Stimulated activated naive CD8-positive, alpha-beta T cell treated with anti-CD3 and anti-CD28 coated beads, Interleukin-15, amount 100 ng/mL, for 72 hours (primary cell): ENCODE measurements around the gene HOXC6.

Experiments used
- ATAC-seq: fragments of 150-1000 bp; cut with Tn5 transposase; 2 replicates; pipeline ENCODE4 v1.10.0; 2021; ENCODE audit warnings: mild to moderate bottlenecking, moderate library complexity
- DNase-seq, 2 donors: peaks; one replicate each; pipeline ENCODE4 v3.0.0; 2021 to 2022
- H3K27ac Mint-ChIP-seq, 2 donors: one replicate each; pipeline ENCODE4 v1.8.0; 2022; ENCODE audit warnings: mild to moderate bottlenecking in 2 of 2, mixed read lengths in 2 of 2, moderate library complexity in 2 of 2
- H3K27me3 Mint-ChIP-seq: one replicate; pipeline ENCODE4 v1.8.0; 2022; ENCODE audit warnings: mixed read lengths
- H3K4me1 Mint-ChIP-seq: one replicate; pipeline ENCODE4 v1.8.0; 2022; ENCODE audit warnings: mild to moderate bottlenecking, mixed read lengths
- H3K4me3 Mint-ChIP-seq, 2 donors: one replicate each; pipeline ENCODE4 v1.8.0; 2022; ENCODE audit warnings: mild to moderate bottlenecking in 2 of 2, mixed read lengths in 2 of 2, moderate library complexity in 1 of 2
- H3K9me3 Mint-ChIP-seq, 2 donors: one replicate each; pipeline ENCODE4 v1.8.0; 2022; ENCODE audit warnings: mixed read lengths in 2 of 2

HOXC6 gene

DNA sequence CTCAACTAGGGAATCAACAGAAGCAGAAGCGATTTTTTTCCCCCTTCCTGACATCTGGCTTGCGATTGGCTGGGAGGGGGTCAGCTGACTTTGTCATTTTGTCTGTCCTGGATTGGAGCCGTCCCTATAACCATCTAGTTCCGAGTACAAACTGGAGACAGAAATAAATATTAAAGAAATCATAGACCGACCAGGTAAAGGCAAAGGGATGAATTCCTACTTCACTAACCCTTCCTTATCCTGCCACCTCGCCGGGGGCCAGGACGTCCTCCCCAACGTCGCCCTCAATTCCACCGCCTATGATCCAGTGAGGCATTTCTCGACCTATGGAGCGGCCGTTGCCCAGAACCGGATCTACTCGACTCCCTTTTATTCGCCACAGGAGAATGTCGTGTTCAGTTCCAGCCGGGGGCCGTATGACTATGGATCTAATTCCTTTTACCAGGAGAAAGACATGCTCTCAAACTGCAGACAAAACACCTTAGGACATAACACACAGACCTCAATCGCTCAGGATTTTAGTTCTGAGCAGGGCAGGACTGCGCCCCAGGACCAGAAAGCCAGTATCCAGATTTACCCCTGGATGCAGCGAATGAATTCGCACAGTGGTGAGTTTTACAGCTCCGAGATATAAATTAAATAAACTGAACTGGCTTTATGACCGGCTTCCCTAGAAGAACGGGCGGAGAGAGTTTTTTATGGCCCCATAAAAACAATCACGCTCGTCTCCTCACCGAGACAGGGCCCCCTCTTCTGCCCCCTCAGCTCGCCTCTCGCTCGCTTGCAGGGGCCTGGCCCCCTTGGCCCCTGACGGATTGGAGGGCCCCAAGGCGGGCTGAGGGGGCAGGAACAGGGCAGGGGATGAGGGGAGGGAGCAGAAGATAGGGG lies at the start of gene HOXC6:
Gene HOXC6 (plus strand): TSS at position 127 of the 888 bp plus-strand sequence. CDS start 82 bp downstream, at position 209.
- Mint-ChIP-seq H3K4me1 (peaks cover 58% of the 10 kb centered on the region), H3K27me3 (peaks cover 100% of the 10 kb centered on the region), H3K27ac (no peak within 1 kb of the TSS), H3K9me3 (no peaks in the 10 kb centered on the region), H3K4me3 (peak within 1 kb of the TSS; percentile 42 to 44)
- ATAC-seq (no peak), DNase-seq (no peak)

DNA sequence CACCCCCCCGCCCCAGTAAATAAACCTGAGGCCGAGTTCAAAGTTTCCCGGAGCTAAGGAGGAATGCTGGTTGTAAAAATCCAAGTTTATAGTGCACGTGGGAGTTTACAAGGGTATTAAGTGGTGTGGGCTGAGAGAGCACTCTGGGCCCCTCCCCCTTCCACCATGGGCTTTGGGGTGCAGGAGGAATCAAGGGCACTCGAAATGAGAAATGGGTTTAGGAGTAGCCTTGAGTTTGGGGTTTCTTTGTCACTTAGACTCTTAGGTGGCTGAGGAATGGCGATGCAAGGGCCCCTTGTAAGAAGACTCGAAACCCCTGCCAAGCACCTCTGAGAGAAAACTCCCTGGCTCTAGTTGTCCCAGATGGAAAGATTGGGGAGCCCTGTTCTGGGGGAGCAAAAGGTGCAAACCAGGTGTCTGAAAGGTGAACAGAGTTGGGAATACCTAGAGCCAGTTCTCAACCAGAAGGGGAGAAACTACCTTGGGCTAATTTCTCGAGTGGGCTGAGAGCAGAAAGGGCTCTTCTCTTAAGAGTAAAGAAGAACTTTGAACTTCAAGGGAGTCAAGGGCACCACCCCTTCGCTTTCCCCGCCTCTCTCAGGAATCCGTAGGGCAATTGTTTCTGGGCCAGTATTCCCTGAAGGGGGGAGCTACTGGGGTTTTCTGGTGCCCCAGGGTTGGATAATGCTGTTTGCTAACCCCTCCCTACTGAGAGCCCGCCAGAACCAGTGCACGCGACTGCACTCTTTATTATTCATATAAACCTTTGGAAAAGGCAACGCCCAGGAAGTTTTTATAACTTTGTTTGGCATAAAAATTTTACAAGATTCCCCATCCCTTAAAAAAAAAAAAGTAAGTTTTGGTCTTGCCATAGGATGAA lies 49.5 kb upstream of the HOXC6 start:
- H3K27ac Mint-ChIP-seq, result no peak overlapping the region
- no peaks in the 10 kb centered on the region for H3K9me3 Mint-ChIP-seq
- H3K4me3 Mint-ChIP-seq, result no peak overlapping the region
- DNase-seq (no peak), ATAC-seq (no peak)
- H3K4me1 Mint-ChIP-seq, result peaks cover 39% of the 10 kb centered on the region
- peaks cover 98% of the 10 kb centered on the region for H3K27me3 Mint-ChIP-seq

DNA sequence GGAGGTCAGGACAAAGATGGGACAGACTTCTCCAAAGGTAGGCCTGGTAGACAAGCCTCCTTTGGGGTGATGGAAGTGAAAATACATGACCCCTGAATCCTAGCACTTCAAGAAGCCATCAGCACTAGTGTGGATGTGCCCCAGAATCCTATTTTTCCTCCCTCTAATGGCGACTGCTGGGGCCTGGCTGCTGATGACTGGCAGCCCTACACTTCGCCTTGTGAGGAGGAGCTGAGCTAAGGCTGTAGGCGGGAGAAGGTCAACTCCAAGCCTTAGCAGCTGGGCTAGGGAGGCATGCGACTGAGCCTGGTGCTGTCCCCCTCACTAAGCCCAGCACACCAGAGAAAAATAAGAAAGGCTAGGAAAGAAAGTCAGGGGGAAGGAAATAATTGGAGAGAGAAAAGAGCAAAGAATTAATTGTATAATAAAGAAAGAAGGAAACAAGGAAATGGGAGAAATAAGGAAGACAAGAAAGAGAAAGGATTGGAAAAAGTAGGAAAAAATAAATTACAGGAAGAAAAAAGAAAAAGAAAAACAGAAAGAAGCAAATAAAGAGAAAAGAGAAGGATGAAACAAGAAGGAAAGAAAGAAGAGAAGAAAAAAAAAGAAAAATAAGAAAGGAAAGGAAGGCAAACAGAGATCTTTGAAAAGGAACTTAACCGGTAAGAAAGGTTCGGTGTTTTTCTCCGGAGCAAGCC lies 48.0 kb upstream of the HOXC6 start:
- DNase-seq (no peak), ATAC-seq (no peak)
- H3K27me3 Mint-ChIP-seq, result peaks cover 100% of the 10 kb centered on the region
- H3K27ac Mint-ChIP-seq, result no peak overlapping the region
- H3K4me1 Mint-ChIP-seq, result peaks cover 35% of the 10 kb centered on the region
- no peaks in the 10 kb centered on the region for H3K9me3 Mint-ChIP-seq
- no peak overlapping the region for H3K4me3 Mint-ChIP-seq

DNA sequence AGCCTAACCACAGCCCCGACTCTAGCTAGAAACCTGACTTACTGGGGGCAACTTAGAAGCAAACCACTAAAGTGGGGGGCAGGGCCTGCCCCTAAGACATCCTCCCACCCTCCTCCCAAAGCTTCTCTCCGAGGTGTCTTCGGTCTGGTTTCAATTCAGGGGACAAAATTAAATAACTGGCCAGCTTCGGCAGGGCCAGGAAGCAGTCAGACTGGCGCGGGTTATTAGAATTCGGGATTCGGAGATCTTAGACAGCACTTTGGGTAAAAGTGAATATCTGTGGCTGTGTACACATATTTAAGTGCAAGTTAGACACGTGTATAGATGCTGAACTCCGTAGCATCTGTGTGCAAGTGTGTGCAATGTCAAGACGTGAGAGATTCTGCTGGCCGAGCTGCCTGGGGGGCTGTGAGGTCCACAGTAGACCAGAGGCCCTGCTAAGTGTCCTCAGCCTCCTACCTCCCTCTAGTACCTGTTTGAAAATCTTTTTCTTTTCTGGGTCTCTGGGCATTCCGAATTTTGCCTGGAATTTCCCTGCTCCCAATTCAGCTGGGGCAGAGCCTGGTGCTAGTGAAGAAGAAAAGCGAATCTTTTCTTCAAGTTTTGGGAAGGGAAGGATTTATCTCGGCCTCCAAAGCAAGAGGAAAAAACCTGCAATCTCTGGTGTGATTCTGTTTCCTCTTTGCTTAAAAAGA lies 47.3 kb upstream of the HOXC6 start:
- peaks cover 100% of the 10 kb centered on the region for H3K27me3 Mint-ChIP-seq
- H3K9me3 Mint-ChIP-seq, result no peaks in the 10 kb centered on the region
- no peak overlapping the region for H3K27ac Mint-ChIP-seq
- peaks cover 35% of the 10 kb centered on the region for H3K4me1 Mint-ChIP-seq
- no peak overlapping the region for H3K4me3 Mint-ChIP-seq
- DNase-seq, result no peak
- no peak for ATAC-seq

DNA sequence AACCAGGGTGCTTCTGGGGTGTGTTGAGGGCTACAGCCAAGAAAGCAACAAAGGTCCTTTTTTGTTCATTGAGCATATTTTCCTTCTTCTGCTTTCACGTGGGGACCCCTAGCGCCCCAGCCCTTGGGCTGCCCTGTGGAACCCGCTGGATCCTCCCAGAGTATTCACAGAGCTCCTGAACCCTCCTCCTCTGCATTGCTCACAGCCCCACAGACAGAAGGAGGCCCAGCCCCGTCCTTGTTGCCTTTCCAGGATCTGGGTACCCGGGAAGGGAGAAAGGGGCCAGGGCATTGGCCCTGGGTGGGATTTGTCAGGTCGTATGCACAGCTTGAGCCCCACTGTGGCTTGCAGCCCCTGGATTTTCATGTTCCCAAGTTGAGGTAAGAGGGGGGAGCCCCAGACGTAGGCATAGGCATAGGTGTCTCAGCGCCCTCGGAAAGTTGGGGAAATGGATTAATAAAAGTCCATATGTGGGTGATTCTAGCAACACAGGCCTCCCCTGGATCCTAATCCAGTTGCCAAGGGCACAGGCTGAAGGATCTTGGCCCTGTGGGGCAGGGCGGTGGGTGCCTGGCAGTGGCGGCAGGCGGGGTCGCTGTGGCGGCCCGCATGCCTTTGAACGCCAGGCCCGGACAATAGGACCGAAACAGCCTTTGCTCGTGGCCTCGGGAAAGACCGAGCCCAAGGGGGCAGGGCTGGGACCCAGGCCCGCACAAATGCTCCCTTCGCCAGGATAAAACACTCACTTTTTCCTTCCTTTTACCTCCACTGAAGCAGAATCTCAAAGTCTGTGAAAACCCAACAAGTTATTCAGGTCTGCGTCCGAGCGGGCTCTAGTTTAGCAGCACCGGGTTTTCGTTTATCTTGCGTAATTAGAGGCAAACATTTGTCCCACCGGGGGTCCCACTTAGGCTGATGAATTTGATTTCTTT lies 46.3 kb upstream of the HOXC6 start:
- ATAC-seq (no peak), DNase-seq (no peak)
- H3K27me3 Mint-ChIP-seq, result peaks cover 100% of the 10 kb centered on the region
- no peaks in the 10 kb centered on the region for H3K9me3 Mint-ChIP-seq
- peaks cover 43% of the 10 kb centered on the region for H3K4me1 Mint-ChIP-seq
- H3K27ac Mint-ChIP-seq, result no peak overlapping the region
- H3K4me3 Mint-ChIP-seq, result no peak overlapping the region

DNA sequence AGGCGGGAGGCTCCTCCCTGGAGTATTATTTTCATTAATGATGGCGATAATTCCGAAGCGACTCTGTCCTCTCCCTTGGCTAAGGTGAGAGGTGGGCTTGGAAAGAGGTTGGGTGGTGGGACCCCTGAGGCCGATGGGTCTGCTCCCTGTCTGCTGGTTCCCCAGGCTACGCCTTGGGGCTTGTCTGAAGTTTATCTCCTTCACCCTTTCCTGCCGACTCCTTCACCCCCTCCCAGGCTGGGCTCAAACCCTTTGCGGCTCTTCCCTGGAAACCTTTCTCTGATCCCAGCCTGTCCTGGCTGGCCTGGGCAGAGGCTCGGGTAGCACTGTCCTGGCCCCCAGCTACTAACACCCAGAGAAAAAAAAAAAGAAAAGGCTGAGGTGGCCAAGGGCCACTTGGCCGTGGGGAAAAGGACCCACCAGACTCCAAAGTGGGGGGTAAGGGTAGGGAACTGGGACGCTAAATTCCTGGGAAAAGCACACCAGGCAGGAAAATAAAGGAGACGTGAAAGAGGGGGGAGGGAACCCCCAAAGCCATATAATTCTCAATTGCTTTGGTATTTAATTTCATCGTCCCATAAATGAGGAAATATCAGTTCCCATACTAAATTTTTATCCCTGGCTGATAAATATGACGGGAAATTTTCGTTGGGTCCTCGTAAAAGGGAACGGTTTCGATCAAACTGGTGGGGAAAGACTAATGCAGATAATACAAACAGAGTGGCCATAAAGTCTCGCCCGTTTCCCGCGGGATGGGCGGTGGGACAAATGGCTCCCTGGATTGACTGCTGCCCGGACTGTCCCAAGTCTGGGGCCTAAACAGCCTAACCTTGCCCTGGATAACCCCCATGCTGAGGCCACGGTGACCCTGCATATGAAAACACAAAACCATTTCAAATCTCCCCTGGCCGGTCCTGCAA lies 45.3 kb upstream of the HOXC6 start:
- Mint-ChIP-seq H3K4me1 (peaks cover 46% of the 10 kb centered on the region), H3K27me3 (peaks cover 100% of the 10 kb centered on the region), H3K4me3 (no peak overlapping the region), H3K9me3 (no peaks in the 10 kb centered on the region), H3K27ac (peak overlapping the region in 1 of 2 donors; percentile 29)
- ATAC-seq (no peak), DNase-seq (no peak)

DNA sequence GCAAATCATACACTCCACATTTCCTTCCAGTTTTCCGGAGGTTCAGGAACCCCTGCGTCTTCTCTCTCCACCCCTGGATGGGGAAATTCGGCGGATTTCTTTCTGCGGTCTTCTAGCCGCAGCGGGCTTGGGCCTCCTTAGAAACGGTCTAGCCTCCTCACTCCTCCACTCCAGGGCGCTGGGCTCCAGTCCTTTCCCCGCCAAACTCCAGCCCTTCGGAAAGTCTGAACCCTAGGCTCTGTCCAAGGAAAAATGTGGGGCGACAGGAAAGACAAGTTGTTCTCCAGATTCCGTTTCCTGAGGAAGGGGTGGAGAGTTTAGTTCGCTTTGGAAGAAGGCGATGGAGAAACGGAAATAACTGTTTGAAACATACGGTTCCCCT lies 44.7 kb upstream of the HOXC6 start:
- peaks cover 52% of the 10 kb centered on the region for H3K4me1 Mint-ChIP-seq

DNA sequence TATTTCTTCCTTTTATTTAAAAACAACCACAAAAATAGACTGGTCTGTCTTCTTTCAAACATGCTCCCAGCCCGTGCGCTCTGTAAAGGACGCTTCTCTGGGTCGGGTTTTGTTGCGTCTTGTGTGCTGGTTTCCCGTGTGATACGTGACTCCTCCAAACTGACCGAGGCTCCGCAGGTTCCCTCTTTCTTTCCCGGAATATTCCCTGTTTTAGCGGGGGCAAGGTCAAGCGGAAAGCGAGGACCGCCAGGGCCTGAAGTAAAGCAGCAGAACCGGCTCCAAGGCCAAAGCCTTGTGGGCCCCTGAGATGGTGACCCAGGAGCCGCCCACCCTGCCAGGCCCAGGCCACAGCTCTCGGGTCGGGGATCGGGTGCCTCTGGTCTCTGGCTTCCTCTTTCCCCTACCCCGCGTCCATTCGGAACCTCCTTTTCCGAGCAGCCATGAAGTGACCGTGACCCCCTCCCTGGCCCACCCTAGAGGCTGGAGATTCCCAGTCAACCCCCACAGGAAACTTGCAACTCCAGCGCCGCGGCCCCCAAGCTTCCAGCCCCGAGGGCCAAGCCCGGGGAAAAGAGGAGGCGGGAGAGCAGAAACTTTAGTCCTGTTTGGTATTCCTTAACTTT lies 44.2 kb upstream of the HOXC6 start:
- H3K27me3 Mint-ChIP-seq, result peaks cover 100% of the 10 kb centered on the region
- DNase-seq (no peak), ATAC-seq (no peak)
- peaks cover 57% of the 10 kb centered on the region for H3K4me1 Mint-ChIP-seq
- no peak overlapping the region for H3K4me3 Mint-ChIP-seq
- H3K27ac Mint-ChIP-seq, result peak overlapping the region in 1 of 2 donors; percentile 29
- H3K9me3 Mint-ChIP-seq, result no peaks in the 10 kb centered on the region

More for the DNA sequence above, 44.7 kb upstream of the HOXC6 start:
- DNase-seq, result no peak
- no peak for ATAC-seq
- no peak overlapping the region for H3K4me3 Mint-ChIP-seq
- H3K9me3 Mint-ChIP-seq, result no peaks in the 10 kb centered on the region
- H3K27me3 Mint-ChIP-seq, result peaks cover 100% of the 10 kb centered on the region
- H3K27ac Mint-ChIP-seq, result peak overlapping the region in 1 of 2 donors; percentile 29

DNA sequence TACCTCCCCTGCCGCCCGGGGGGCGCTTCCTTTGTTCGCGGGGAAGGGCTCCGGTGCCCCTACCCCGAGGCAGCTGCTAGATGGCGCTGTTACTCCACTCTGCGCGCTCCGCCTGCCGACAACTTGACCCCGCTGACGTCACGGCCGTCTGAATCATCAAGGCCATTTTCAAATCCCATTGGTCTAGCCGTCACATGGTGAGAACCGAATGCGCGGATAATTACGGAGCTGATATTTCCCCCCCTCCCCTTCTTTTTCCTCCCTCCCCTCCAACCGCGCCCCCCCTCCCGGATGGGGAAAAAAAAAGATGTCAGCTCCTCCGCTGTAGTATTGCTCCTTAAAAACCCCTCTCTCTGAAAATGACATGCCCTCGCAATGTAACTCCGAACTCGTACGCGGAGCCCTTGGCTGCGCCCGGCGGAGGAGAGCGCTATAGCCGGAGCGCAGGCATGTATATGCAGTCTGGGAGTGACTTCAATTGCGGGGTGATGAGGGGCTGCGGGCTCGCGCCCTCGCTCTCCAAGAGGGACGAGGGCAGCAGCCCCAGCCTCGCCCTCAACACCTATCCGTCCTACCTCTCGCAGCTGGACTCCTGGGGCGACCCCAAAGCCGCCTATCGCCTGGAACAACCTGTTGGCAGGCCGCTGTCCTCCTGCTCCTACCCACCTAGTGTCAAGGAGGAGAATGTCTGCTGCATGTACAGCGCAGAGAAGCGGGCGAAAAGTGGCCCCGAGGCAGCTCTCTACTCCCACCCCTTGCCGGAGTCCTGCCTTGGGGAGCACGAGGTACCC lies 43.1 kb upstream of the HOXC6 start, which contains the start of gene HOXC10:
Gene HOXC10 (plus strand): TSS at position 246 of the 791 bp plus-strand sequence. CDS start 114 bp downstream, at position 360.
- ATAC-seq, result peak; percentile 75
- peak; percentile 86 to 89 for DNase-seq
- H3K9me3 Mint-ChIP-seq, result no peaks in the 10 kb centered on the region
- H3K4me1 Mint-ChIP-seq, result peaks cover 66% of the 10 kb centered on the region
- peak within 1 kb of the TSS; percentile 67 to 79 for H3K4me3 Mint-ChIP-seq
- peaks cover 100% of the 10 kb centered on the region for H3K27me3 Mint-ChIP-seq
- H3K27ac Mint-ChIP-seq, result no peak within 1 kb of the TSS

DNA sequence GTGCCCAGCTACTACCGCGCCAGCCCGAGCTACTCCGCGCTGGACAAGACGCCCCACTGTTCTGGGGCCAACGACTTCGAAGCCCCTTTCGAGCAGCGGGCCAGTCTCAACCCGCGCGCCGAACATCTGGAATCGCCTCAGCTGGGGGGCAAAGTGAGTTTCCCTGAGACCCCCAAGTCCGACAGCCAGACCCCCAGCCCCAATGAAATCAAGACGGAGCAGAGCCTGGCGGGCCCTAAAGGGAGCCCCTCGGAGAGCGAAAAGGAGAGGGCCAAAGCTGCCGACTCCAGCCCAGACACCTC lies 42.6 kb upstream of the HOXC6 start:
- DNase-seq (no peak), ATAC-seq (no peak)
- Mint-ChIP-seq H3K27ac (no peak overlapping the region), H3K27me3 (peaks cover 100% of the 10 kb centered on the region), H3K9me3 (no peaks in the 10 kb centered on the region), H3K4me3 (peak overlapping the region; percentile 67 to 79), H3K4me1 (peaks cover 66% of the 10 kb centered on the region)

DNA sequence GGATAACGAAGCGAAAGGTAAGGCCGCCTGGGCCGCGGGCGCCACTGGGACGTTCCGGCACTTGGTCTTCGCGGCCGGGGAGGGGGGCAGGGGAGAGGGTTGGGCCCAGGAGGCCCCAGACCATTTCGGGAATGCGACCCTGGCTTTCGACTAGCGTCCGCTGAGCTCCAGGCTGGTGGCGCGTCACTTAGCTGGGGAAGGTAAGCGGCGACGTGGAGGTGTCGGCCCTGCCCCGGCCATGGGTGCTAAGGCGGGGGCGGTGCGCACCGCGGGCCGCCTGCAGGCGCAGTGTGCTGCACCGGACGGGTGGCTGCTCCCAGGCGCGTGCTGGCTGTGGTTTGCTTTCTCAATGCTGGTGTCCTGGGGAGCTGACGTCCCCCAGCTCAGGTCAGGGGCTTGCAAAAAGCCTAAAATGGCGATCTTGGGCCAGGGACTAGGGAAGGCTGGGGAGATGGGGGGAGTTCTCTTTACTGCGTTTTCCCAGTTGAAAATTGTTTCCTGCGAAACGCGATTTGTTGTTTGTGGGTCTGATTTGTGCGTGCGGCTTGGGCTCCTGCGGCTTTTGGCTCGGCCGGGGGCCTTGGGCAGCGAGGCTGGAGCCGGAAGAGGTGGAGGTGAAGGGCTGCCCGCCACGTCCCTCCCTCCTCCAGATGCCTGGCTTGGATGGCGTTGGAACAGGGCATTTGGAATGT lies 42.1 kb upstream of the HOXC6 start:
- Mint-ChIP-seq H3K4me3 (peak overlapping the region; percentile 67 to 79), H3K27me3 (peaks cover 100% of the 10 kb centered on the region), H3K9me3 (no peaks in the 10 kb centered on the region), H3K27ac (peak overlapping the region in 1 of 2 donors; percentile 68), H3K4me1 (peaks cover 67% of the 10 kb centered on the region)
- ATAC-seq (peak; percentile 52), DNase-seq (peak in 1 of 2 donors; percentile 28)
